GM19099 (cell line): Measurements from ENCODE around the gene GPR149.

Experiments used
- POLR2A ChIP-seq: IDR thresholded peaks from 3 replicates; pipeline ENCODE4 v1.6.1; 2011; ENCODE audit warnings: low read depth; ENCODE audit not compliant: insufficient read length; ENCODE audit errors: extremely low read depth

The GPR149 gene

GRCh38 chr3:154378311-154378710, 51.7 kb downstream of the GPR149 start:
- TF ChIP-seq POLR2A: no peak

- no peak for TF ChIP-seq POLR2A
These were observed 62.8 kb downstream of the GPR149 start for GRCh38 chr3:154367221-154367620.

- no peak for TF ChIP-seq POLR2A
These were observed 65.1 kb downstream of the GPR149 start for GRCh38 chr3:154364849-154365248.

- TF ChIP-seq POLR2A: no peak
These were observed 68.9 kb downstream of the GPR149 start for GRCh38 chr3:154361099-154361498.

- TF ChIP-seq POLR2A: no peak
These were observed 74.0 kb downstream of the GPR149 start for GRCh38 chr3:154356009-154356408.

GRCh38 chr3:154349223-154349622, 80.8 kb downstream of the GPR149 start:
- no peak for TF ChIP-seq POLR2A

DNA sequence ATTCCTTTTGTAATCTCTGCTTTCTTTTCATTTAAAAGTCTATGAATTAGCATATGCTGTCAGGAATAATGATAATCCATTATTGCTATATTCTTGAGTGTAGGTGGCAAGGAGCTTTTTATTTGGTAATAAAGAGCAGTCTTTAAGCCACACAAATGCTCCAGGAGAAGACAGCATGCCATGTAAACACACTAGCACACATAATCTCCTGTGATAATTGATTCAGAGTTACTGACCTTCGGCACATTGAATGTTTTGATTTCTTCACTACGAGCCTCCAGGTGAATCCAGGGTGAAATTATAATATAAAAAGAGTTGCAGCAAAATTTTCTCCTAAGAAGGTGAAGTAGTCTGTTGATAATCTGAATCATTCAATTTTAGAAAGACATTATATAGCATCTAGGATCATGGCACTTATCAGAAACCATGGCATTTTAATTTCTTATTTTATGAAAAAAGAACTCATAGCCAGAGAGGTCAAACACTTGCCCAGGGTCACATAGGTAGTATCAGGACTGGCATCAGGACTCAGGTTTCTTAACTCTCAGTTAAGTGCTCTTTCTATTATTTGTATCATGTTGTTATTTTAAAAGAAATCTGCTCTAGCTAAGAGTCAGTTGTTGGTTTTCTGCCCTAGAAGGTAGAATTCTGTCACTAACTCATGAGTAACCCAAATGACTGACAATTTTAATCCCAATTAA, 84.4 kb downstream of the GPR149 start:
- TF ChIP-seq POLR2A: no peak

- TF ChIP-seq POLR2A: no peak
These were observed 91.4 kb downstream of the GPR149 start for GRCh38 chr3:154338570-154338969.

- TF ChIP-seq POLR2A: no peak
These were observed 92.0 kb downstream of the GPR149 start for GRCh38 chr3:154338008-154338407.

- TF ChIP-seq POLR2A: no peak
These were observed 95.0 kb downstream of the GPR149 start for GRCh38 chr3:154334973-154335420.

DNA sequence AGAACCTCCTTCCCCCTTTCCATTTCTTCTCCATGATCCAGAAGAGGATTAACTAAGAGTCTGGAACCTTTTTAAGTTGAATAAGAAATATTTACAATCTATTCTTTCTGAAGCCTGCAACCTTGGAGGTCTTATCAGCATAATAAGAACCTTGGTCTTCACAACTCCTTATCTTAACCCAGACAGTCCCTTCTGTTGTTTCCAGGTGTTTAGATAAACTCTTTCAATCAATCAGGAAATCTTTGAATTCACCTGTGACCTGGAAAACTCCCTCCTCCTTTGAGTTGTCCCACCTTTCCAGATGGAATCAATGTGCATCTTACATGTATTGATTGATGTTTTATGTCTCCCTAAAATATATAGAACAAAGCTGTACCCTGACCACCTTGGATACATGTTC, 102.1 kb downstream of the GPR149 start:
- no peak for TF ChIP-seq POLR2A

DNA sequence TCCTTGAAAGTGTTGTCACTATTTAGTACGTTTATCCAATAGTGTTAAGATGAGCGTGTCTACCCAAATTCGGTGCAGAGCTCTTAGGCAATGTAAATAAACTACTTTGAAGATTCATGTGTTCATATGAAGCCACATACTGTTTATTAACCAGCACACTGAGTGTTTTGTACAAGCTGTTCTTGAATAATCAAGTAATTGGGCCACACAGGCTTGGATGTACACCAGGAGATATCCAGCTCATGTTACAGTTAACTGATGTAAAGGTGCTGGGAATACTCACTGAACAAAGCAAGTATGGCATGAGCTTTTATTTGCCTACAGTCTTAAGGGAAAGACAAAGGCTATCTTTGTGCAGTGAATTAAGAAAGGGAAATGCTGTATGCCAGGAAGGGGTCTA, 105.1 kb downstream of the GPR149 start:
- TF ChIP-seq POLR2A: no peak

- TF ChIP-seq POLR2A: peak; percentile 94
These were observed 105.9 kb downstream of the GPR149 start, which contains the start of gene DHX36 for GRCh38 chr3:154323891-154324738. Gene DHX36 (minus strand): TSS chr3:154324487. CDS start chr3:154324416, 71 bp downstream.

DNA sequence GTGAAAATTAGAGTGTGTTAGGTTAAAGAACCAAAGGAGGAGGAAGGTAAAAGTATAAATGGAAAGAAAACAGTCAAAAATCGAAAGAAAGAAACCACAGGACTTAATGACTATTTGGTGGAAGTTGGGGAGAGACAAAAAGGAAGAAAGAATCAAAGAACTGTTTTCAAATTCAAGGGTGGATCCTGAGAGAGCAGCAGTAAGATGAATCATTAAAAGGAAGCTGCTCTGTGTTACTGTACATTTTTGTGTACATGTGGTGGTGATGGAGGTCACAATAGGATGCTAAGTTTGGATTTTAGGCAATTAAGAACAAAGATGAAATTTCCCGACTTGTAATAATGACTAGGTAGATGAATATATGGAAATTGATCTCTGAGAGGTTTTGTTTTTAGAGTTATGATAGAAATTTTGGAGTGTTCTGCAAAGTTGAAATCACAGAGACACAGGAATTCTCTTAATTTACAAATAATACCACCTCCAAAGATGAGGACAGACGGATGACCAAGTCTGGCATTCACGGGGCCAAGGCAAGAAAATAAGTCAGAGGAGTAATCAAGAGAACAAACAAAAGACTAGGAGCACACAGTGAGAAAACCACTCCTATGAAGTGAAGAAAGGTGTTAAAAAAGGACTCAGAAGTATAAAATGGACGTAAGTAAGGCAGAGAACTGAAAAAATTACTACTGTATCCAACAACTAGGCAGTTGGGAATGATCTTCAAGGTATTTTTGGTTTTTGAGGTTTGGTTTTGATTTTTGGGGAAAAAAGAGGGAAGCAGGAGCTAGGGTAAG, 112.8 kb downstream of the GPR149 start:
- no peak for TF ChIP-seq POLR2A

DNA sequence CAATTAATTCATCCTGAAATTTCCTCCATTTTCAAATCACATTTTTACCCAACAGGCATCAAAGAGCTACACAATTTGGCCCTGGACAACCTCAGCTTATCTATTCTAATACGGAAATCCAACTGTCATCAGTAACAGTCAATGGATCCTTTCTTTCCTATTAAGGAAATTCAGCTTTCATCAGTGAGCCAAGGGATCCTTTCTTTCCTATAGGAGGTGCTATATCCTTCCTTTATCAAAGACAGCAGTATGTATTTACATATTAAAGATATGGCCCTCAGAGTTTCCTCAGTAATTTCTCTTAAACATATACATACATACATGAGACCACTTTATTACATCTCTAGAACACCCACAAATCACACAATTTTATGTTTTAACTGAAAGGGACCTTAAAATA, 115.8 kb downstream of the GPR149 start:
- TF ChIP-seq POLR2A: no peak
